Vagina (tissue), 2 donors: ENCODE data around the gene KLHDC2.

Source experiments
- POLR2A ChIP-seq, 2 donors: fragments of 450-650 bp; IDR thresholded peaks; one replicate each; pipeline ENCODE4 v1.6.1; 2017; ENCODE audit warnings: antibody characterized with exemption in 2 of 2, mild to moderate bottlenecking in 2 of 2, moderate library complexity in 2 of 2
- TF ChIP-seq, protein P1 (sequence below), 3 experiments: fragments of 450-650 bp in 2 of 3; fragments of 200-600 bp in 1 of 3; sonication (generic) in 1 of 3; IDR thresholded peaks; one replicate each; pipeline ENCODE4 v1.5.1; 2017 to 2019; ENCODE audit warnings: antibody characterized with exemption in 3 of 3, mild to moderate bottlenecking in 2 of 3, moderate library complexity in 2 of 3

- TF ChIP-seq POLR2A (IDR thresholded peaks at IDR 0.05): no peak
- TF ChIP-seq, protein P1, sequence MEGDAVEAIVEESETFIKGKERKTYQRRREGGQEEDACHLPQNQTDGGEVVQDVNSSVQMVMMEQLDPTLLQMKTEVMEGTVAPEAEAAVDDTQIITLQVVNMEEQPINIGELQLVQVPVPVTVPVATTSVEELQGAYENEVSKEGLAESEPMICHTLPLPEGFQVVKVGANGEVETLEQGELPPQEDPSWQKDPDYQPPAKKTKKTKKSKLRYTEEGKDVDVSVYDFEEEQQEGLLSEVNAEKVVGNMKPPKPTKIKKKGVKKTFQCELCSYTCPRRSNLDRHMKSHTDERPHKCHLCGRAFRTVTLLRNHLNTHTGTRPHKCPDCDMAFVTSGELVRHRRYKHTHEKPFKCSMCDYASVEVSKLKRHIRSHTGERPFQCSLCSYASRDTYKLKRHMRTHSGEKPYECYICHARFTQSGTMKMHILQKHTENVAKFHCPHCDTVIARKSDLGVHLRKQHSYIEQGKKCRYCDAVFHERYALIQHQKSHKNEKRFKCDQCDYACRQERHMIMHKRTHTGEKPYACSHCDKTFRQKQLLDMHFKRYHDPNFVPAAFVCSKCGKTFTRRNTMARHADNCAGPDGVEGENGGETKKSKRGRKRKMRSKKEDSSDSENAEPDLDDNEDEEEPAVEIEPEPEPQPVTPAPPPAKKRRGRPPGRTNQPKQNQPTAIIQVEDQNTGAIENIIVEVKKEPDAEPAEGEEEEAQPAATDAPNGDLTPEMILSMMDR (IDR thresholded peaks at IDR 0.05): no peak
These were observed 35.1 kb upstream of the KLHDC2 start for GRCh38 chr14:49732896-49733295.
